Posterior vena cava (tissue), 2 donors: ENCODE results near the gene CCDC8. TPM values are rescaled to one million over a fixed set of nuclear protein-coding genes. Genes with fewer than 3 reads are reported as not detected.
"Not testable (repeated sequence)": the region's sequence is repeated elsewhere in the genome, so short reads cannot be mapped to it uniquely, and the experiment has no call there.

Experiments
- DNase-seq: peaks from one replicate; pipeline ENCODE4 v3.0.0-alpha.2; 2020; ENCODE audit warnings: low spot score
- intact Hi-C, 2 donors: fragments of 100-400 bp; cut with DNase I; formaldehyde crosslinking; loops; one replicate each; pipeline versions ENCODE4 v1.14.1 to v1.14.2; 2022 to 2023
- long read RNA-seq, 2 donors: library from polyadenylated mRNA; unstranded; transcript quantifications; one replicate each; pipeline ENCODE4 v2.0.0, GENCODE V29; 2020 to 2021
- total RNA-seq, 2 donors: library from RNA; stranded (reverse); fragmentation: NEBNext Ultra II Directional; extraction: Animal tissue kit (Norgen Biotek cat#: 25700); gene quantifications; one replicate each; pipeline ENCODE4 v1.2.1, GENCODE V29; 2021
- donor health status: DM: yes; HTN: yes; CAD: no.
- donor health status: DM: yes; HTN: yes; CAD: no.

Gene CCDC8, protein sequence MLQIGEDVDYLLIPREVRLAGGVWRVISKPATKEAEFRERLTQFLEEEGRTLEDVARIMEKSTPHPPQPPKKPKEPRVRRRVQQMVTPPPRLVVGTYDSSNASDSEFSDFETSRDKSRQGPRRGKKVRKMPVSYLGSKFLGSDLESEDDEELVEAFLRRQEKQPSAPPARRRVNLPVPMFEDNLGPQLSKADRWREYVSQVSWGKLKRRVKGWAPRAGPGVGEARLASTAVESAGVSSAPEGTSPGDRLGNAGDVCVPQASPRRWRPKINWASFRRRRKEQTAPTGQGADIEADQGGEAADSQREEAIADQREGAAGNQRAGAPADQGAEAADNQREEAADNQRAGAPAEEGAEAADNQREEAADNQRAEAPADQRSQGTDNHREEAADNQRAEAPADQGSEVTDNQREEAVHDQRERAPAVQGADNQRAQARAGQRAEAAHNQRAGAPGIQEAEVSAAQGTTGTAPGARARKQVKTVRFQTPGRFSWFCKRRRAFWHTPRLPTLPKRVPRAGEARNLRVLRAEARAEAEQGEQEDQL
- total RNA-seq = 10 to 100 TPM; 11.7 to 17.7 TPM
- long read RNA-seq, donor 1, transcript CCDC8-201 (1 exons, 3,186 nt) = major isoform, 18 of 18 reads
- long read RNA-seq, donor 1, partial matches to known transcripts = 0 of 18 reads
- long read RNA-seq, donor 1, other reads (novel, unspliced or antisense) = 0 of 18 reads
- long read RNA-seq, donor 2, transcript CCDC8-201 (1 exons, 3,186 nt) = major isoform, 50 of 50 reads
- long read RNA-seq, donor 2, partial matches to known transcripts = 0 of 50 reads
- long read RNA-seq, donor 2, other reads (novel, unspliced or antisense) = 0 of 50 reads

DNA sequence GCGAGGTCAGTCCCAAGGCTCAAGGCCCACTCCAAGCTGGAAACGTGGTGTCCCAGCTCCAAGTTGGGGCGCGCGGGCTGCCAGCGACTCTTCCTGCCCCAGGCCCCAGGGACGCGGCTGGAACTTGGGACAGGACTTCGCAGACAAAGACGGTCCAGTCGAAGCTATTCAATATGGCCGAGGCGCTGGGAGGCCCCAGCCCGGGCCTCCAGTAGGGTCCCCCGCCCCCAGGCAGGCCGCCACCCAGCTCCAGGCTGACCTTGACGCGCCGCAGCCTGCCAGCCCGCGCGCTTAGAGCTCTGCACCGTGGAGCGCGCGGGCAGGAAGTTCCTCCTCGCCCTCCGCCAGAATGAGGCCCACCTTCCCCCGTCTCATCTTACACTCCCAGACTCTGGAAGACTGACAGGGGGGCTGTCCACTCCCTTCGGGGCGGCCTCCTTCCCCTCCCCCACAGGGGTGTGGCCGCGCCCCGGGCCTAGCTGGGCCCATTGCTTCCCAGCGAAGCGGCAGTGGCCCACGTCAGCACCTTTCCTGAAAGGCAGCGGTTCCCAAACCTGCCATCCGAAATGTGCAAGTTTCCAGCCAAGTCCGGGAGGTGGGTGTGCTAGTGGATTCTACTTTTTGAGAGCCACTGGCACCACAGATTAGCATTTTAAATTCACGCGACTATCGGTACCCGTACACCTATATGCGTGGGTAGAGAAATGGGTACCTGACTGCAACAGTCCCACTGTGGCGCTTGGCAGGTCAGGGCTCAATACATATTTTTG is at the start of gene CCDC8:
CCDC8 (minus strand) TSS at position 303 of the 770 bp plus-strand sequence. CDS start 754 bp downstream, outside the sequence.
- intact Hi-C loops = no loop called here
- peak; percentile 90 for DNase-seq

GRCh38 chr19:46461537-46461936 is 48.2 kb upstream of the CCDC8 start:
- intact Hi-C loops = no loop called here
- no peak for DNase-seq

- no peak for DNase-seq
- intact Hi-C loops = no loop called here
Measured at GRCh38 chr19:46460981-46461380, 47.6 kb upstream of the CCDC8 start.

- intact Hi-C loops = no loop called here
- DNase-seq = no peak
Measured at GRCh38 chr19:46460055-46460454, 46.7 kb upstream of the CCDC8 start.

- intact Hi-C loops = no loop called here
- no peak for DNase-seq
Measured at GRCh38 chr19:46456930-46457329, 43.6 kb upstream of the CCDC8 start.

GRCh38 chr19:46454244-46454643 is 40.9 kb upstream of the CCDC8 start:
- intact Hi-C loops = no loop called here
- no peak for DNase-seq

- intact Hi-C loops = no loop called here
- no peak for DNase-seq
Measured at GRCh38 chr19:46453661-46454060, 40.3 kb upstream of the CCDC8 start.

- no peak for DNase-seq
- intact Hi-C loops = no loop called here
Measured at GRCh38 chr19:46452186-46452585, 38.8 kb upstream of the CCDC8 start.

DNA sequence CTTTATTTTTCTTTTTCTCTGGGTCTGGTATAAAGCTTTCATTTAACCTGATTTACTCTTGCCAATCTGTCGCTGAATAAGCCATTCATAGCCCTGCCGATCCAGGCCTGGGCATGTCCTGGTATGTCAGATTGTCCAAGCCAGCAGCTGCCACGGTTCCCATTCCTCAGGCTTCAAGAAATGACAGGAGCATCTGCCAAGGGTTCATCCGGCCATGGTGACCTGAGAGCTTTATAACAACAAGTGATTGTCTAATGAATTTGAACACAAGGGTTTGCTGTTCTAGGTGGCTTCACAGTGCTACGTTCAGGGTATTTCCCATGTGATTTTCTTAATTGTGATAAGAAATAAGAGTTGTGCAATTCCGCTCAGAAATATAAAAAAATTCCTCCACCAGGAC is 38.0 kb upstream of the CCDC8 start:
- intact Hi-C loops = no loop called here
- no peak for DNase-seq

- intact Hi-C loops = loop anchor here in 1 of 2 donors (1.0 kb wide), 1 partner anchor 38 kb away; no protein-coding TSS in a partner anchor
- DNase-seq = no peak
Measured at GRCh38 chr19:46450737-46451136, 37.4 kb upstream of the CCDC8 start.

DNA sequence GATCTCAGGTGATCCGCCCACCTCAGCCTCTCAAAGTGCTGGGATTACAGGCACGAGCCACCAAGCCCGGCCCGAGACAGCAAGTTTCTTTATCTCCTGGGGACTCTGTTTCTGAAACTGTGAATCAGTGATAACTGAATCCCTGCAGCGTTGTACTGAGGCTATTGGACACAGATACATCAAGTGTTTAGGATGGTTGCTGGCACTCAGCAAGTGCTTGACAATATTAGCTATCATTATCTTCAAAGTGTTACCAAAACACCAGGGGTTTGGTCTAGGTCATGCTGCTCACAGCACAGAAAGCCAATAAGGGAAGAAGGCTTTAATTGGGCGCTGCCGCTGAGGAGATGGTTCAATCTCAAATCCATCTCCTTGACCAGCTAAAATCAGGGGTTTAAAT is 35.9 kb upstream of the CCDC8 start:
- intact Hi-C loops = no loop called here
- no peak for DNase-seq

DNA sequence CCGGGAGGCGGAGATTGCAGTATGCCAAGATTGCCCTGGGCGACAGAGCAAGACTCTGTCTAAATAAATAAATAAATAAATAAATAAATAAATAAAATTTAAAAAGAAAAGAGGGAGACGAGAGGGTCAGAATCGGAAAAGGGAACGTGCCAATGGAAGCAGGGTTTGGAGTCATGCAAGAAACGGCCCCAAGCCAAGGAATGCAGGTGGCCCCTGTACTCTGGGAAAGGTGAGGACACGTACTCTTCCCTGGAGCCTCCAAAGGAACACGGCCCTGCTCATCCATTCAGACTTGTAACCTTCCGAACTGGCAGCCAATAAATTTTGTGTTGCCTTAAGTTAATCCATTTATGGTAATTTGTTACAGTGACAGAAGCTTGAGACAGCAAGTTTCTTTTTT is 35.2 kb upstream of the CCDC8 start:
- intact Hi-C loops = no loop called here
- no peak for DNase-seq

GRCh38 chr19:46447824-46448223 is 34.5 kb upstream of the CCDC8 start:
- intact Hi-C loops = no loop called here
- DNase-seq = no peak

DNA sequence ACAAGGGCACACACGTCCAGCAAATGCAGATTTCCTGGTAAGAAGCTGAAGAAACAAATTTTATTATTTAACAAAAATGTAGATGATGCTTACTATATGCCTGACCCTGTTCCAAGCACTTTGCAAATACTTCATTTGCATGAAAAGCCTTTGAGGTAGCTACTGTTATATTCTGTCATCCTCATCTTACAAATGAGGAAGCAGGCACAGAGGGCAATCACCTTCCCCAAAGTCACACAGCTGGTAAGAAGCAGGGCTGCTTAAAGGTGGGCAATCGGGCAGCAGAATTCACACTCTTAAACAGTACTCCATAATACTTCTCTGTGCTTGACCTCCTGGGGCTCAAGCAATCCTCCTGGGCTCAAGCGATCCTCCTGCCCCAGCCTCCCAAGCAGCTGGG is 33.6 kb upstream of the CCDC8 start:
- DNase-seq = no peak
- intact Hi-C loops = no loop called here

GRCh38 chr19:46446021-46446420 is 32.7 kb upstream of the CCDC8 start:
- intact Hi-C loops = no loop called here
- no peak for DNase-seq

GRCh38 chr19:46442808-46443450 is 29.6 kb upstream of the CCDC8 start:
- no peak for DNase-seq
- intact Hi-C loops = loop anchor here in 1 of 2 donors (2.0 kb wide), 1 partner anchor 14 kb away; the partner anchor contains the start of gene PNMA8C

GRCh38 chr19:46441866-46442265 is 28.5 kb upstream of the CCDC8 start:
- DNase-seq = no peak
- intact Hi-C loops = loop anchor here in 1 of 2 donors (2.0 kb wide), 1 partner anchor 13 kb away; the partner anchor contains the start of gene PNMA8C

DNA sequence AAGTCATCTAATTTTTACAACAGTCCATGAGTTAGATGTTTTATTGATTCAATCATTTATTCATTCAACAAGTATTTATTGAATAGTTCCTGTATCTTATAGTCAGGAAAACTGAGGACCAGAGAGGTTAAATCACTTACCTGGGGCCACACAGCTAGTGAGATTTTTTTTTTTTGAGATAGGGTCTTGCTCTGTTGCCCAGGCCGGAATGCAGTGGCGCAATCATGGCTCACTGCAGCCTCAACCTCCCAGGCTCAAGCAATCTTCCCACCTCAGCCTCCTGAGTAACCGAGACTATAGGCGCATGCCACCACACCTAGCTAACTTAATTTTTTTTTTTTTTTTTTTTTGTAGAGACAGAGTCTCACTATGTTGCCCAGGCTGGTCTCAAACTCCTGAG is 22.3 kb upstream of the CCDC8 start:
- DNase-seq, intact Hi-C loops: not testable (repeated sequence)

- intact Hi-C loops = no loop called here
- no peak for DNase-seq
Measured at GRCh38 chr19:46435009-46435408, 21.6 kb upstream of the CCDC8 start.
